ENCODE results near the gene ATXN7L1. TPM values are rescaled to one million over a fixed set of nuclear protein-coding genes. Genes with fewer than 3 reads are reported as not detected.
"Not testable (repeated sequence)": the region's sequence is repeated elsewhere in the genome, so short reads cannot be mapped to it uniquely, and the experiment has no call there.

Gene ATXN7L1
- total and polyA plus RNA-seq, 5 donors from 2014 or later, result 25.8 to 78.9 (median 26.8) TPM

DNA sequence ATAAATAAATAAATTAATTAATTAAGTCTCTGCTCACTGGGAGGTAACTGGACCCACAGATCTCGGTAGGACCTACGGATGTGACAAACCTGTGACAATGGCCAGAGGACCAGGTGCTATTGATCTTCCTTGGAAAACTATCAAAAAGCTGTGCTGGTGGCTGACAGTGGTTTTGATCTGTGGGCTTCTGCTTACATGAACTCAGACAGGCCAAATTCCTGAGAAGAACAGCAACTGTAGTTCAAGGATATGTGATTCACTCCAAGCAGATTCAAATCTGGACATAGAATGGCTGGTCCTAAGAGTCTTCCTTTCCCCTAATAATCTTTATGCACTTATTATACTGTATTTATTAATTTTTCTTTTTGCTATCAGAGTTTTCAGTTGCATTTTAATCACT lies 80.0 kb downstream of the ATXN7L1 start:
- Histone ChIP-seq H3K4me3 (ENCODE audit: low read depth, low read length) (peak overlapping the region; percentile 11), H3K36me3 (ENCODE audit: control insufficient read depth, insufficient read depth, low read length) (peaks cover 5% of the 10 kb centered on the region), H3K27ac (ENCODE audit: insufficient read depth, low read length, poor library complexity, severe bottlenecking) (no peak overlapping the region), H3K9me3 (ENCODE audit: control insufficient read depth in 2 of 2, low read length in 2 of 2) (no peaks in the 10 kb centered on the region), H3K4me1 (ENCODE audit: control insufficient read depth, insufficient read depth, low read length, poor library complexity, severe bottlenecking) (peaks cover 59% of the 10 kb centered on the region), H3K27me3 (ENCODE audit: control insufficient read depth, insufficient read depth, low read length) (no peaks in the 10 kb centered on the region)
- DNase-seq, result no peak
- Mint-ChIP-seq H3K27me3 (no peaks in the 10 kb centered on the region), H3K9me3 (no peaks in the 10 kb centered on the region), H3K4me3 (peak overlapping the region in 2 of 4 donors; percentile 20 to 41), H3K36me3 (peaks cover 32% of the 10 kb centered on the region), H3K4me1 (peaks cover 33 to 79% (median 59%) of the 10 kb centered on the region in 4 donors), H3K27ac (peak overlapping the region in 1 of 3 donors; percentile 83)
- ATAC-seq (ENCODE audit: low read depth in 2 of 2), result no peak

DNA sequence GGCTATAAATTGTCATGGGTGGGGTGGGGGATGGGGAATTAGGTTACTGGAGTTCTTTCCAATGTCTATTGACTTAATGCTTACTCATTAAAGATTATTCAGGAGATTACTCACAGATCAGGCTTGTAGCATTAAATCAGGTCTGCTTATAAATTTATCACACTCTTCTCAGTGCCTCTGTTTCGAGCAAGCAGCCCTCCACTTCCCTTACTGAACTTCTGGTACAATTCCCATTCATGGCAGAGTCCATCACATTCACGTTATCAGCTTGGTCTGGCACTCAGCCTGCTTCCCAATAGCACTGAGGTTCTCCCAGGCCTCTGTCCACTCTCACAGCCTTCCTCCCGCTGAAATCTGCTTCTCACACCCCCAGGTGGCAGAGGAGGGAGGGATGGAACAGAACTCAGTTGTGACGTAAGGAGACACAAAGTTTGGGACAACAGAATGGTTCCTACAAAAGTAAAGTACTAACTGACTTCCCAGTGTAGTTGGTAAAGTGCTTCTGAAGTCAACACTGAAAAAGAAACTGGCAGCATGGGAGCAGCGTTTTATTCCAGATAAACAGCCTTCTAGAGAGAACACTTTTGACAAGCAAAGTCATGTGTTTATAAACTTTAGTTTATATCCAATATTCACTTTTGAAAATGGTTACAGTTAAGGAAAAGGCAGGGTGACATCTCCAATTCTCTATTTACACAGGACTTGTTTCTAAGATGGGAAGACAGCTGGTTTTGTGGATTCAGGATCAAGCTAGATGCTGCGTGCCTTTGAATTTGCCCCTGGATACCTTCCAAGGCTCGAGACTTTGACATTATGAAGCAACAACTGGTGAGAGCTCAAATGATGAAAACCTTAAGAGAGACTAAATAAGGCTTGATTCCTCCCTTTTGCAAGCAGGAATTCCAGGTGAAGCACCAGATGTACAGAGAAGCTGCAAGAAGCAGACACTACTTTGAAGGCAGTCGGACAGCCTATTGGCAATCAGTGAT lies 81.4 kb downstream of the ATXN7L1 start:
- H3K9me3 Mint-ChIP-seq, result no peaks in the 10 kb centered on the region
- H3K4me3 Mint-ChIP-seq, result peak overlapping the region in 1 of 4 donors; percentile 8
- DNase-seq (no peak), ATAC-seq (ENCODE audit: low read depth in 2 of 2) (no peak)
- peak overlapping the region; percentile 50 to 83 (median 51) for H3K27ac Mint-ChIP-seq
- peaks cover 20 to 76% (median 48%) of the 10 kb centered on the region in 4 donors for H3K4me1 Mint-ChIP-seq
- no peak overlapping the region for H3K27ac ChIP-seq (ENCODE audit: insufficient read depth, low read length, poor library complexity, severe bottlenecking)
- H3K9me3 ChIP-seq (ENCODE audit: control insufficient read depth in 2 of 2, low read length in 2 of 2), result no peaks in the 10 kb centered on the region
- no peaks in the 10 kb centered on the region for H3K27me3 Mint-ChIP-seq
- peaks cover 50% of the 10 kb centered on the region for H3K4me1 ChIP-seq (ENCODE audit: control insufficient read depth, insufficient read depth, low read length, poor library complexity, severe bottlenecking)
- peak overlapping the region; percentile 19 for H3K4me3 ChIP-seq (ENCODE audit: low read depth, low read length)
- H3K27me3 ChIP-seq (ENCODE audit: control insufficient read depth, insufficient read depth, low read length), result no peaks in the 10 kb centered on the region
- peaks cover 5% of the 10 kb centered on the region for H3K36me3 ChIP-seq (ENCODE audit: control insufficient read depth, insufficient read depth, low read length)
- peaks cover 35% of the 10 kb centered on the region for H3K36me3 Mint-ChIP-seq

DNA sequence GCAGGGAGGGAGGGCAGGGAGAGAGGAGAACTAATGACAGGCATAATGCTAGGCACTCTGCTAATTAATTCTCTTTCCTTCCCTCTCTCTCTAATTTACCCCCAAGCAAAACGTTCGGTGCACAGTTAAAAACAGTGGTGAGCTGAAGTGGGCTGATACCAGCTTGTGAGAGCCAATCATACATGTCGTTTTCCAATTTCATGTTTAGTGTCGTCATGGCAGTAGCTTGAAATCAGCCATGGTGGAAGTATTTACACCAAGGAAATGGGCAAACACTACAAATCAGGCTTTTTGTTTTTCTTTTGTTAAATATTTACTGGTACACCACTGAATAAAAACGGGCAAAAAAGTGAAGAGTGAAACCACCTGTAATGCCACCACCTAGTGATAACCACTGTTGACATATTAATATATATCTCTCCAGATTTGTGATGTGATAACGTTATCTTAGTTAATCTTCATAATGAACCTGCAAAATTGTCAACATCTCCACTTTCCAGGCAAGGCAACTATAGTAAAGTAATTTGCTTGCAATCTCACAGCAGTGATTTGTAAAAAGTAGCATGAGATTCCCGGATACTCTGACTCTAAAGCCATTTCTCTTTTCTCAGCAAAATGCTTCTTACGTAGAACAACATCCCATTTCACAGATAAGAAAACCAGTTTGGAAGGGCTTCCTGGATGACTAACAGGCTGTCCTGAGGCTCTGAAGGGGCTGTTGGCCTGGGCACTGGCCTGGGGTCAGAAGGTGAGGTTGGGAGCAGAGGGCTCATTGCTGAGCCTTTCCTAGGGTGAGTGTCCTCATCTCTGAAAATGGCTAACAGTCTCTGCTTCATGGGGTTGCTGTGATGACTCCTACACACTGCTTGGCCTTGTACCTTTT lies 83.7 kb downstream of the ATXN7L1 start:
- peak overlapping the region in 3 of 4 donors; percentile 33 to 66 (median 47) for H3K4me3 Mint-ChIP-seq
- peak overlapping the region; percentile 73 to 91 (median 90) for H3K27ac Mint-ChIP-seq
- peak in 1 of 3 donors; percentile 43 for DNase-seq

DNA sequence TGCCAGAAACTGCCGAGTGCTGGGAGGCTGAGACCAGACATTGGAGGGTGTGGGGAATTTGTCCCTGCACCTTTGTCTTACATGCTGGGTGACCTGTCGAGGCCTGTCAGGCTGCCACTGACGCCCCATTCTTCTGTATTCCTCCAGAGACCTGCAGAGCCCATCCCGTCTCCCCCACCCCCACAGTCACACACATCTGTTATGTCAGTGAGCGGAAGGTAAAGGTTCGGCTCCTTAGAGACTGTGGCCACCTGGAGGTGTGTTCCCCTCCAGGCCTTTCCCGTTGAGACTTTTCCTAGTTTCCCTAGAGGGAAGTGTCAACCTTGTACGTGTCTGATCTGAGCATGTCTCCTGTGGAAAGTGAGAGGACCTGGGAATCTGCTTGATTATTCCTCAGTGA lies 84.5 kb downstream of the ATXN7L1 start:
- H3K4me1 Mint-ChIP-seq, result peaks cover 15 to 50% (median 35%) of the 10 kb centered on the region in 4 donors
- H3K36me3 Mint-ChIP-seq, result peaks cover 33% of the 10 kb centered on the region
- peaks cover 20% of the 10 kb centered on the region for H3K36me3 ChIP-seq (ENCODE audit: control insufficient read depth, insufficient read depth, low read length)
- no peaks in the 10 kb centered on the region for H3K9me3 ChIP-seq (ENCODE audit: control insufficient read depth in 2 of 2, low read length in 2 of 2)
- no peaks in the 10 kb centered on the region for H3K27me3 Mint-ChIP-seq
- no peak overlapping the region for H3K4me3 ChIP-seq (ENCODE audit: low read depth, low read length)
- H3K4me3 Mint-ChIP-seq, result peak overlapping the region in 1 of 4 donors; percentile 47
- no peaks in the 10 kb centered on the region for H3K9me3 Mint-ChIP-seq
- H3K27me3 ChIP-seq (ENCODE audit: control insufficient read depth, insufficient read depth, low read length), result no peaks in the 10 kb centered on the region
- DNase-seq (no peak), ATAC-seq (ENCODE audit: low read depth in 2 of 2) (no peak)
- peaks cover 31% of the 10 kb centered on the region for H3K4me1 ChIP-seq (ENCODE audit: control insufficient read depth, insufficient read depth, low read length, poor library complexity, severe bottlenecking)
- peak overlapping the region; percentile 73 to 91 (median 90) for H3K27ac Mint-ChIP-seq
- H3K27ac ChIP-seq (ENCODE audit: insufficient read depth, low read length, poor library complexity, severe bottlenecking), result peak overlapping the region; percentile 77

More for the DNA sequence above, 83.7 kb downstream of the ATXN7L1 start:
- Histone ChIP-seq H3K4me3 (ENCODE audit: low read depth, low read length) (peak overlapping the region; percentile 43), H3K36me3 (ENCODE audit: control insufficient read depth, insufficient read depth, low read length) (peaks cover 12% of the 10 kb centered on the region), H3K4me1 (ENCODE audit: control insufficient read depth, insufficient read depth, low read length, poor library complexity, severe bottlenecking) (peaks cover 37% of the 10 kb centered on the region), H3K27ac (ENCODE audit: insufficient read depth, low read length, poor library complexity, severe bottlenecking) (peak overlapping the region; percentile 77), H3K27me3 (ENCODE audit: control insufficient read depth, insufficient read depth, low read length) (no peaks in the 10 kb centered on the region), H3K9me3 (ENCODE audit: control insufficient read depth in 2 of 2, low read length in 2 of 2) (no peaks in the 10 kb centered on the region)
- Mint-ChIP-seq H3K36me3 (peaks cover 33% of the 10 kb centered on the region), H3K4me1 (peaks cover 17 to 58% (median 38%) of the 10 kb centered on the region in 4 donors), H3K9me3 (no peaks in the 10 kb centered on the region), H3K27me3 (no peaks in the 10 kb centered on the region)
- ATAC-seq (ENCODE audit: low read depth in 2 of 2), result peak; percentile 22 to 60

DNA sequence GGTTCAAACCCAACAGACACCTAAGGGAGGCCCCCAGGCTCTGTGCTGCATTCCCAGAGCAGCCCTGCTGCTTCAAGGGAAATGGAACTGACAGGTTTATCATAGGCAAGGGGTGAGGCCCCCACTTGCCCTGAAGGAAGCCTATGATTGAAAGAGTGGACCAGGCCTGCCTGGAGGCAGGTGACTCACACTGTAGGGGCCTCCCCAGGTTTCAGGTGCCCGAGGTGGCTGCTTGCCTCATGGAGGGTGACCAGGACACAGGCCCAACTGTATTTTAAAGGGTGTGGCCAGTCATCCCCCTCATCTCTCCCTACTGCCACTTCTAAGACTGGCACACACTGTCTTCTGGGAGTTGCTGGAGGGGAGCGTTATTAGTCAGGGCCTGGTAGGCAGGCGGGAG lies 85.4 kb downstream of the ATXN7L1 start:
- Histone ChIP-seq H3K4me1 (ENCODE audit: control insufficient read depth, insufficient read depth, low read length, poor library complexity, severe bottlenecking) (peaks cover 27% of the 10 kb centered on the region), H3K36me3 (ENCODE audit: control insufficient read depth, insufficient read depth, low read length) (peaks cover 27% of the 10 kb centered on the region), H3K27ac (ENCODE audit: insufficient read depth, low read length, poor library complexity, severe bottlenecking) (peak overlapping the region; percentile 19), H3K27me3 (ENCODE audit: control insufficient read depth, insufficient read depth, low read length) (no peaks in the 10 kb centered on the region), H3K9me3 (ENCODE audit: control insufficient read depth in 2 of 2, low read length in 2 of 2) (no peaks in the 10 kb centered on the region), H3K4me3 (ENCODE audit: low read depth, low read length) (no peak overlapping the region)
- Mint-ChIP-seq H3K36me3 (peaks cover 30% of the 10 kb centered on the region), H3K4me1 (peaks cover 15 to 48% (median 32%) of the 10 kb centered on the region in 4 donors), H3K4me3 (no peak overlapping the region), H3K9me3 (no peaks in the 10 kb centered on the region), H3K27me3 (no peaks in the 10 kb centered on the region), H3K27ac (peak overlapping the region in 2 of 3 donors; percentile 36 to 90)
- DNase-seq, result no peak
- ATAC-seq (ENCODE audit: low read depth in 2 of 2), result no peak

DNA sequence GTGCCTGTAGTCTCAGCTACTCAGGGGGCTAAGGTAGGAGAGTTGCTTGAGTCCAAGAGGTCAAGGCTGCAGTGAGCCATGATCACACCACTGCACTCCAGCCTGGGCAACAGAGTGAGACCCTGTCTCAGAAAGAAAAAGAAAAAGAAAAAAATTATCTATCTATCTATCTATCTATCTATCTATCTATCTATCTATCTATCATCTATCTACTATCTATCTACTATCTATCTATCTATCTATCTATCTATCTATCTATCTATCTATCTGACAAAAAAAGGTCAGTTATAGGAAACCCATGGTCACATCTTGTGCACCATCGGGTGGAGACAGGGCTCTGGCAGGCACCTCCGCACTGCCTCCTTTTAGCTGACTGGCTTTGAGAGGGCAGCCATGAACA lies 85.9 kb downstream of the ATXN7L1 start:
- peaks cover 27% of the 10 kb centered on the region for H3K4me1 ChIP-seq (ENCODE audit: control insufficient read depth, insufficient read depth, low read length, poor library complexity, severe bottlenecking)
- Mint-ChIP-seq H3K27ac (peak overlapping the region; percentile 36 to 84 (median 72)), H3K36me3 (peaks cover 35% of the 10 kb centered on the region), H3K4me1 (peaks cover 15 to 45% (median 30%) of the 10 kb centered on the region in 4 donors)
- H3K4me3 ChIP-seq (ENCODE audit: low read depth, low read length); H3K27me3 Mint-ChIP-seq; H3K27me3 ChIP-seq (ENCODE audit: control insufficient read depth, insufficient read depth, low read length); H3K9me3 ChIP-seq (ENCODE audit: control insufficient read depth in 2 of 2, low read length in 2 of 2); ATAC-seq (ENCODE audit: low read depth in 2 of 2); H3K4me3 Mint-ChIP-seq; DNase-seq; H3K9me3 Mint-ChIP-seq: not testable (repeated sequence)
- H3K27ac ChIP-seq (ENCODE audit: insufficient read depth, low read length, poor library complexity, severe bottlenecking), result peak overlapping the region; percentile 19
- peaks cover 32% of the 10 kb centered on the region for H3K36me3 ChIP-seq (ENCODE audit: control insufficient read depth, insufficient read depth, low read length)

DNA sequence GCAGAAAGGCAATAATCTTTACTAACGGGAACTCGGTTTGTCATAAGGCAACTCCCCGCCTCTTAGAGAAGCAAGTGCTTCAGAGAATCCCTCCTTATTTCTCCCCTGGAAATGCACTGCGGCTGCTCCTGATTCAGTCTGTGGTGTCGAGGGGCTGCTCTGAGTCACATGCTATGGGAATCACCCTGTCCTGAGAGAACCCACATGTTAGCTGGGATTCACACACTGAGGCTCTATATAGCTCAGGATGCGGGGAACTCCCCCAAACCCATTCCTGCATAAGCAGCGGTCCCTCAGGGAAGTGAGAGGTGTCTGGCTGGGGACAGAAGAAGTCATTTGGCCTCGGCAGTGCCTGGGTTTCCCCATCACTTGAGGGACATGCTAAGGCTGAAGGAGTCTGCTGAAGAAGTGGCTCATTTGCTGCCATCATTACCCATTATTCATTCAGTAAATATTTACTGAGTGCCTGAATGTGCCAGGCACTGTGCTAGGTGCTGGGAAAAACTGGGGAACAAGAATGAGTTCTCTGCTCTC lies 87.5 kb downstream of the ATXN7L1 start:
- Histone ChIP-seq H3K4me3 (ENCODE audit: low read depth, low read length) (no peak overlapping the region), H3K9me3 (ENCODE audit: control insufficient read depth in 2 of 2, low read length in 2 of 2) (no peaks in the 10 kb centered on the region), H3K27me3 (ENCODE audit: control insufficient read depth, insufficient read depth, low read length) (no peaks in the 10 kb centered on the region), H3K27ac (ENCODE audit: insufficient read depth, low read length, poor library complexity, severe bottlenecking) (no peak overlapping the region), H3K4me1 (ENCODE audit: control insufficient read depth, insufficient read depth, low read length, poor library complexity, severe bottlenecking) (peaks cover 27% of the 10 kb centered on the region), H3K36me3 (ENCODE audit: control insufficient read depth, insufficient read depth, low read length) (peaks cover 33% of the 10 kb centered on the region)
- Mint-ChIP-seq H3K9me3 (no peaks in the 10 kb centered on the region), H3K4me1 (peaks cover 11 to 40% (median 27%) of the 10 kb centered on the region in 4 donors), H3K36me3 (peaks cover 34% of the 10 kb centered on the region), H3K27me3 (no peaks in the 10 kb centered on the region), H3K4me3 (no peak overlapping the region), H3K27ac (peak overlapping the region in 2 of 3 donors; percentile 48 to 84)
- no peak for ATAC-seq (ENCODE audit: low read depth in 2 of 2)
- DNase-seq, result no peak

All from CD4-positive, CD25-positive, alpha-beta regulatory T cell (primary cell).